ENCODE data around the gene GAL3ST3. TPM values are rescaled to one million over a fixed set of nuclear protein-coding genes. Genes with fewer than 3 reads are reported as not detected.
A peak's percentile ranks its signal among the peaks of the same experiment; 100 is the strongest.

The GAL3ST3 gene
- total RNA-seq, 1 donor from 2014 or later = 2.1 TPM

DNA sequence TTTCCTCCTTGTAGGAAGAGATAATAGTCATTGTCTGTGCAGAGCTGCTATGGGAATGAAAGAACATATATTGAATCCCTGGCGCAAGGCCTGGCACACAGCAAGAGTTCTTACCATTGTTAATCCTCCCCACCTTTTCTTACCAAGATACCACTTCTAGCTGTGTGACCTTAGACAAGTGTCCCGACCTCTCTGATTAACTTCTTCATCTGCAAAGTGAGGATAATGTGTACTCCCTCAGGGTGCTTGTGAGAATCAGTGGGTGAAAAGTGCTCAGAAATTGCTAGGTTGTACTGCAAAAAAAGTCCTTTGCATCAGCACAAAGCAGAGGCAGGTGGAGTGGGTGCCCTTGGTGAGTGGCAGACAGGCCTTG lies 40.9 kb downstream of the GAL3ST3 start:
- no peak overlapping the region for H3K4me3 ChIP-seq (ENCODE audit: low read depth, low read length)
- TF ChIP-seq, protein P1, sequence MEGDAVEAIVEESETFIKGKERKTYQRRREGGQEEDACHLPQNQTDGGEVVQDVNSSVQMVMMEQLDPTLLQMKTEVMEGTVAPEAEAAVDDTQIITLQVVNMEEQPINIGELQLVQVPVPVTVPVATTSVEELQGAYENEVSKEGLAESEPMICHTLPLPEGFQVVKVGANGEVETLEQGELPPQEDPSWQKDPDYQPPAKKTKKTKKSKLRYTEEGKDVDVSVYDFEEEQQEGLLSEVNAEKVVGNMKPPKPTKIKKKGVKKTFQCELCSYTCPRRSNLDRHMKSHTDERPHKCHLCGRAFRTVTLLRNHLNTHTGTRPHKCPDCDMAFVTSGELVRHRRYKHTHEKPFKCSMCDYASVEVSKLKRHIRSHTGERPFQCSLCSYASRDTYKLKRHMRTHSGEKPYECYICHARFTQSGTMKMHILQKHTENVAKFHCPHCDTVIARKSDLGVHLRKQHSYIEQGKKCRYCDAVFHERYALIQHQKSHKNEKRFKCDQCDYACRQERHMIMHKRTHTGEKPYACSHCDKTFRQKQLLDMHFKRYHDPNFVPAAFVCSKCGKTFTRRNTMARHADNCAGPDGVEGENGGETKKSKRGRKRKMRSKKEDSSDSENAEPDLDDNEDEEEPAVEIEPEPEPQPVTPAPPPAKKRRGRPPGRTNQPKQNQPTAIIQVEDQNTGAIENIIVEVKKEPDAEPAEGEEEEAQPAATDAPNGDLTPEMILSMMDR (conservative IDR thresholded peaks at IDR 0.05; ENCODE audit: low read depth, low read length) = no peak

DNA sequence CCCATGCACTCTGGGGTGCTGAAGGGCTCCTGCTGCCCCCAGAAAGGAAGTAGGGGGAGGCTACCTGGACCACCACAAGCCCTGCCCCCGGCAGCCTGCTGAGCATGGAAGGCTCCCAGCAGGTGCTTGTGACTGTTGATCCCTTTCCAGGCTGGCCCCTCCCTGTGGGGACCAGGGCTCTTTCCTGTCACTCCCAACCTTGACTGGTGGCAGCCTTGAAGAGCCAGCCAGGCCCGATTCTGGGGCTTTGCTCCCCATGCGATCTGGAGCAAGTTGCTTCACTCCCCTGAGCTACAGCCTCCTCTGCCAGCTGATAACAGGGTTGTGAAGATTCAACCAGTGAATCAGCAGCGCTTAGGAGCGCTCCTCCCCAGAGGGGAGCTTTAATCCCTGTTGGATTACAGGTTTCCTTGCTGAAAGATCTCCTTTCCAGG lies 41.7 kb downstream of the GAL3ST3 start:
- H3K4me3 ChIP-seq (ENCODE audit: low read depth, low read length) = no peak overlapping the region
- TF ChIP-seq, protein P1 (conservative IDR thresholded peaks at IDR 0.05; ENCODE audit: low read depth, low read length) = no peak
- DNase-seq (ENCODE audit: low read depth) = no peak

More for the DNA sequence above, 40.9 kb downstream of the GAL3ST3 start:
- DNase-seq (ENCODE audit: low read depth) = no peak

DNA sequence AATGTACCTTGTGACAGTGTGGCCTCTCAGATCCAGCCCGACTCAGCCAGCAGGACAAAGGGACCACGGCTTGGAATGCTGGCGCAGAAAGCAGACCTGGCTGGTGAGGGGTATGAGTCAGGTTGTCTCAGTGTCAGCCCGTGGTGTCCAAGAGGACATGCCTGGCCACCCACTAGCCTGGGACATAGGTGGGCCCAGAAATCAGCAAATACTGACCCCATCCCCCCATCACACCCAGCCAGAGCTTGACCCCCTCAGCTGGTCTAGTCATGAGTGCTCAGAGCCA lies 42.1 kb downstream of the GAL3ST3 start:
- TF ChIP-seq, protein P1 (conservative IDR thresholded peaks at IDR 0.05; ENCODE audit: low read depth, low read length) = no peak
- DNase-seq (ENCODE audit: low read depth) = no peak
- H3K4me3 ChIP-seq (ENCODE audit: low read depth, low read length) = no peak overlapping the region

DNA sequence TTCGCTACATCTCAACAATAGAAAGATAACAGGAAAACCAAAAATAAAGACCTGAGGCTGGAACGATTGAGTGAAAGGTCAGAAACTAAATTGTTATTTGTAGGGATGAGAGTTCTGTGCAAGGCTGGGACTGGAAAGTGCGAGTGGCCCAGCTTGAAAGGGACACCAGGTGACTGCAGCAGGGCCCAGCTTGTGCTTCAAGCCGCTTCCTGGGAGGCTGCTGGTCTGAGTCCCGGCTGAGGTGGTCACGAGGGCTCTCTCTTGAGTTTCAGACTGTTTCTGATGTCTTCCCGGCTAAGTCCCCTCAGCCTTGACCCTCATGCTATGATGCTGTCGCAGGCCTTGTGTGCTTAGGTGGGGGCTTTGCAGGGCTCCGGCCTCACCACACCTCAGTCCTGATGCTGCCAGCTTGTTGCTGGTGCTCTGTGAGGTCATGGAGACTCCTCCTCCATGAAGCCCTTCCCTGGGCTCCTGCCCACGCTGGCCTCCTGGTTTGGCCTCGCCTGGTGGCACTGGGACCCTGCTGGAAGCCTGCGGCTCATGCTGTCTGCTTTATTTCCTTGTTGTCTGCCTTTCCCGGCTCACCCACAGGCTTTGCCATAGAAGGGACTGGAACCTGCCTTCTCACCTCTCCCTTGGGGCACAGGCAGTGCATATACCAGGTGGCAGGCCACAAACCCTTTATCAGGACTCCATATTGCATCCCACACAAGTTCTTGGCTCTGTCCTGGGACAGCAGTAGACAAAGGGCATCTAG lies 42.6 kb downstream of the GAL3ST3 start:
- no peak overlapping the region for H3K4me3 ChIP-seq (ENCODE audit: low read depth, low read length)
- no peak for DNase-seq (ENCODE audit: low read depth)
- TF ChIP-seq, protein P1 (conservative IDR thresholded peaks at IDR 0.05; ENCODE audit: low read depth, low read length) = no peak

DNA sequence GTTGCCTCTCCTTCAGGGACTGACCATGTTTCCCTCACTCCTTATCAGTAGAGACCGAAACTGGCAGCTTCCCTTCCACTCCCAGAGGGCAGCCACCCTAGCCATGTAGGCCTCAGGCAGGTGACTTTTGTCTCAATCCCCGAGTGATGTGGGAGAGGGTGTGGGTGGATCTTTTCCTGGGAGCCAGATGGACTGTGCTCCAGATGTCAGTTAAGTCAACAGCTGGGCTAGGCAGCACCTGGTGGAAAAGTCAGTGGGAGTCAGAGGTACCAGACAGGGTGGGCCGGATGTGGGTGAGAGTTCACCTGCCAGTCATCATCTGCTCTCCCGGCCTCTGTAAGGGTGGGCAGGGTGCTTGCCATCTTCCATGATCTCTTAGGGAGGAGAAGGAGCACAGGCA lies 44.8 kb downstream of the GAL3ST3 start:
- TF ChIP-seq, protein P1 (conservative IDR thresholded peaks at IDR 0.05; ENCODE audit: low read depth, low read length) = no peak
- no peak for DNase-seq (ENCODE audit: low read depth)
- H3K4me3 ChIP-seq (ENCODE audit: low read depth, low read length) = no peak overlapping the region

DNA sequence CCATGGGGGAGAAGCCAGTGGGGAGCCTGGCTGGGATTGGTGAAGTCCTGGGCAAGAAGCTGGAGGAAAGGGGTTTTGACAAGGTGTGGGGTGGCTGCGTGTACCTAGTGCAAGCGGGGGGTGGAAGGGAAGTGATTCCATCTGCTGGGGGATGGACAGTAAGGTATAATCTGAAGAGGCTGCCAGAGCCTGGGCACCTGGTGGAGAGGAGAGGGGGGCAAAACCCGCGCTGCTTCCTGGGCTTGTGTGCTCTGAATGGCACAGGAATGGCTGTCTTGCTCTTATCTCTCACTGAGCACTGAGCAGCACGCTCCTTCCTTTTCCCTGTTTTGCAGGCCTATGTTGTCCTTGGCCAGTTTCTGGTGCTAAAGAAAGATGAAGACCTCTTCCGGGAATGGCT lies 45.7 kb downstream of the GAL3ST3 start:
- TF ChIP-seq, protein P1 (conservative IDR thresholded peaks at IDR 0.05; ENCODE audit: low read depth, low read length) = no peak

DNA sequence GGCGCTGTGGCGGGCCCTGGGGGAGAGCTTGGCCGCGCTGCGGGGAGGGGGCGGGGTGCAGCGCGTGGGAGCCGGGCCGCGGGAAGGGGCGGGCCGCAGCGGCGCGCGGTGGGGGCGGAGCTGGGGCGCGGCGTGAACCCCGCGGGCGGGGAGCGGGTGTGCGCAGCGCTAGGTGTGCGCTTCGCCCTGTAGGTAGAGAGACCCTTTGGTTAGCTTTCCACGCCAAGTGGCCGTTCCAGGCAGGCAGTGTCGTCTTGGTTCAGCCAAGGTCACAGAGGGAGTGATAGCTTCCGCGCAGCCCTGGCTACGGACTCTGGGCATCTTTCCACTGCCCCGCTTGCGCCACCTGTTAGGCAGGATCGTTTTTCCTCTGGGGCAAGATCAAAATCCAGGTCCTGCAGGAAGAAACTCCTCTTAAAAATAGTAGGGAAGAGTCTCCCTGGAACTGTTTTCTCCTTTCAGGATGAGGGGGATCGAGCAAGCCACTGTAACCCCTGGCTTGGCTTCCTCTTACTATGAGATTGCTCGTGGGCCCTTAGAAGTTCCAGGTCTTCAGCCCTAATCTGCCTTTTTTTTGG lies 46.2 kb downstream of the GAL3ST3 start:
- TF ChIP-seq, protein P1 (conservative IDR thresholded peaks at IDR 0.05; ENCODE audit: low read depth, low read length) = peak; percentile 30
- H3K4me3 ChIP-seq (ENCODE audit: low read depth, low read length) = peak overlapping the region; percentile 92
- DNase-seq (ENCODE audit: low read depth) = no peak

More for the DNA sequence above, 45.7 kb downstream of the GAL3ST3 start:
- DNase-seq (ENCODE audit: low read depth) = no peak
- H3K4me3 ChIP-seq (ENCODE audit: low read depth, low read length) = peak overlapping the region; percentile 92
